Subcutaneous abdominal adipose tissue (tissue), 5 donors: ENCODE measurements around the gene FAM210A.
A peak's percentile ranks its signal among the peaks of the same experiment; 100 is the strongest.

ENCODE experiments used
- H3K27ac ChIP-seq: one replicate; pipeline ENCODE4 v1.7.0; 2013; ENCODE audit warnings: low read depth, mild to moderate bottlenecking, inconsistent platforms, low read length, moderate library complexity
- H3K27me3 ChIP-seq, 5 donors: one replicate each; pipeline ENCODE4 v1.7.0; 2013; ENCODE audit warnings: low read length in 5 of 5, inconsistent platforms in 1 of 5; ENCODE audit not compliant: control insufficient read depth in 5 of 5, insufficient read depth in 4 of 5
- H3K36me3 ChIP-seq, 5 donors: one replicate each; pipeline ENCODE4 v1.7.0; 2013; ENCODE audit warnings: low read length in 5 of 5; ENCODE audit not compliant: control insufficient read depth in 5 of 5, insufficient read depth in 5 of 5
- H3K4me1 ChIP-seq, 5 donors: one replicate each; pipeline ENCODE4 v1.7.0; 2013; ENCODE audit warnings: low read length in 5 of 5, mild to moderate bottlenecking in 3 of 5, moderate library complexity in 1 of 5; ENCODE audit not compliant: control insufficient read depth in 5 of 5, insufficient read depth in 5 of 5
- H3K4me3 ChIP-seq, 5 donors: one replicate each; pipeline ENCODE4 v1.7.0; 2013; ENCODE audit warnings: low read length in 5 of 5, low read depth in 1 of 5
- H3K9ac ChIP-seq, 5 donors: one replicate each; pipeline ENCODE4 v1.7.0; 2013; ENCODE audit warnings: low read length in 5 of 5, mild to moderate bottlenecking in 4 of 5, moderate library complexity in 3 of 5
- H3K9me3 ChIP-seq, 5 donors: one replicate each; pipeline ENCODE4 v1.7.0; 2013; ENCODE audit warnings: low read length in 5 of 5; ENCODE audit not compliant: control insufficient read depth in 5 of 5
- donor health status: healthy.
- donor health status: healthy.
- donor health status: healthy.
- donor health status: healthy.
- donor health status: healthy.

FAM210A gene

DNA sequence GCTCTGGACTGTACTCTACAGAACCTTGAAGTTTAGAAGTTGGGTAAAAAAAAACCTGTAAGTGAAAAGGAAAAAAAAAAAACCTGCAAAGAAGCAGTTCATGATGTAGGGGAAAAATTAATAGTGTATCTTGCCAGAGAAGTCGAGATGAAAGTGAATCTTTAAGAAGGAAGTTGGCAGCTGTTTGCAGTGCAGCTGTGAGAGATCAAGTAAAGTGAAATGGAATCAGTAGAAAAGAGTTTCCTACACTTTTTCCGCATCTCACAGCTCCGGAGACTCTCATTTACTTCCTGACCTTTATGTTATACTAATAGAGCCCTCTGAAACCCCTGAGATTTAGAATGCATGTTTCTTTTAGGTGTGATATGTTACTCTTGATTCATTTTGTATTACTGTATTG, 19.3 kb upstream of the FAM210A start:
- Histone ChIP-seq H3K27ac (no peak overlapping the region), H3K36me3 (peaks cover 45 to 76% (median 64%) of the 10 kb centered on the region in 5 donors), H3K4me1 (no peaks in the 10 kb centered on the region), H3K9ac (no peak overlapping the region), H3K27me3 (no peaks in the 10 kb centered on the region), H3K4me3 (no peak overlapping the region), H3K9me3 (no peaks in the 10 kb centered on the region)

DNA sequence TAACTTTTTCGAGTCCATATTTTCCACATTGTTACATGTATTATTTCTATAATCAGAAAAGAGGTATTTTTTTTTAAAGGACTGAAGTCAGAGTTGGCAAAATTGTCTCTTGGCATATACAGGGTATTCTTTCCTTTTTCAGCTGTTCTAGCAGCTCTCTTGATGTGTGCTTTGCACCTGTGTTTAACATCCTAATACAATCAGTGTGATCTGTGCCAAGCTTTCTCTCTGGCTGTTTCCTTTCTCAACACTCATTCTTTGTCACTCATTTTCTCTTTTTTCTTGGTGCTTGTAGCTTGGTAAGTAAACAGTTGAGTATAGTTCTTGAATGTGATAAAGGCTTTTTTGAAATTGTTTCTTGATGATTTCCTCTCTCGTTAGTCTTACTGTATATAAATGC, 9.3 kb upstream of the FAM210A start:
- Histone ChIP-seq H3K9ac (no peak overlapping the region), H3K4me3 (no peak overlapping the region), H3K9me3 (no peaks in the 10 kb centered on the region), H3K4me1 (peaks cover 0 to 1% (median 0%) of the 10 kb centered on the region in 5 donors), H3K36me3 (peaks cover 28 to 70% (median 43%) of the 10 kb centered on the region in 5 donors), H3K27ac (no peak overlapping the region), H3K27me3 (no peaks in the 10 kb centered on the region)

DNA sequence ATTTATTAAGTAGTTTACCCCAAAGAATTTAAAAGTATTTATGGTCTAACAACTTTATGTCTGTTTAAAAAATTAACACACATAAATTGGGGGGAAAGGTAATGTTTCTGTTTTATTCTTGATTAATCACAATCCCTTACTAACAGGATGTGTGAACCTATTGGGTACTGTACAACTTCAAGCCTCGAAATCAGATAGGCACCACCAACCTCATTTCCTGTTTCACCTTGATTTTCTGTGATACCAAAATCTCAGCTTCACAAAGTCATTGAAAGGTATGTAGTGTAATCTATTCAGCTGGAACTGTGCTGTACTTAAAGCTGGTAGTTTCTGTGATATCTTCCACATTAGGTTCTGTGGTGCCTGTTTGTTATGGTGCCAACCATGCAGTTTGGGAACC, 4.1 kb upstream of the FAM210A start:
- no peaks in the 10 kb centered on the region for H3K27me3 ChIP-seq
- H3K4me1 ChIP-seq, result peaks cover 0 to 26% (median 16%) of the 10 kb centered on the region in 5 donors
- H3K9me3 ChIP-seq, result no peaks in the 10 kb centered on the region
- peaks cover 0 to 23% (median 11%) of the 10 kb centered on the region in 5 donors for H3K36me3 ChIP-seq
- no peak overlapping the region for H3K9ac ChIP-seq
- H3K4me3 ChIP-seq, result no peak overlapping the region
- H3K27ac ChIP-seq, result no peak overlapping the region

DNA sequence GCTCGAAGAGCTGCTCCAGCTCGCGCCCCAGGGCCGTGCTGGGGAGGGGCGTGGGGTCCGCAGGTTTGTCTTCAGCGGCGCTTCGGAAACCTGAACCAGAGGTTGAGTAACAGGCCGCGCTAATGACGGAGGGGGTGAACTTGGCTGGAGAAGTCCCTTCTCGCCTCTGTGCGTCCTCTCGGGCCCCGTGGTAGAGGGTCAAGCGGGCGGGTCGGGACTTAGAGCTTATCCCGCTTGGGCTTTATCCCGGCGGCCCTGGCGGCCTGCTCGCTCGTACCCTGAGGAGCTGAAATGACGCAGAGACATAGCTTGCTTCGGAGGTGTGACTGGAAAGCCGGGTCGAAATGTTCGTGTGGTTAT, 594 bp upstream of the FAM210A start:
- no peaks in the 10 kb centered on the region for H3K9me3 ChIP-seq
- H3K4me1 ChIP-seq, result peaks cover 0 to 32% (median 23%) of the 10 kb centered on the region in 5 donors
- H3K27ac ChIP-seq, result peak overlapping the region; percentile 98
- peak overlapping the region; percentile 75 to 93 (median 90) for H3K9ac ChIP-seq
- H3K27me3 ChIP-seq, result no peaks in the 10 kb centered on the region
- H3K4me3 ChIP-seq, result peak overlapping the region; percentile 91 to 97 (median 94)
- H3K36me3 ChIP-seq, result peaks cover 0 to 2% (median 0%) of the 10 kb centered on the region in 5 donors

DNA sequence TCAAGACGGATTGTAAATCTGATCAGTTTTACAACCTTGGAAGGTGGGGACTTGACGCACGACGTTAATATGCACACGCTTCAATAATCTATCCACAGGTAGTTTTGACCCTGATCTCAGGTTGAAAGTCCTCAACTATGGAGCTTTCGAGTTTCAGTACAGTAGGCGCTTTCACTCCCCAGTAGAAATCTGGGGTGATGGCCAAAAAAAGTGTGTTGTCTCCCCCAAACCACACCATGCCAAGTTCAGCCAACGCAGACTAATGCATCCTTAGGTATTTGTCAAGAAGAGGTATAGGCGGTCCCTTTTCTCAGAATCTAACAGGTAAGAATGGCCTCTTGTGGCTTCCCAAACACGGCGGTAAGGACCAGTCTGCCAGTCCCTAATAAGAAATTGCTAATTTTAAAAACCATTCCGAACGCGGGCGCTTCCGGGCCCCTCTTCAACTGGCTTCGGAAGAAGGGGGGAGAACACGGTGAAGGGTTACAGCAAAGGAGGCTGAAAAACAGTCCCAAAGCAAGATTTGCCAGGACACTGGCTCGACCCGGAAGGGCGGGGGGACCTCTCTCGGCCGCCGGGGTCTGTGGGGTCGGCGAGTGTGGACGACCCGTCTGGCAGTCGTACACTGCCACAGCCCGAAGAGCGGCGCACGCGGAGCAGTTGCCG, 659 bp downstream of the FAM210A start:
- Histone ChIP-seq H3K4me3 (peak overlapping the region; percentile 83 to 97 (median 92)), H3K4me1 (peaks cover 0 to 31% (median 23%) of the 10 kb centered on the region in 5 donors), H3K9me3 (no peaks in the 10 kb centered on the region), H3K36me3 (no peaks in the 10 kb centered on the region), H3K27ac (peak overlapping the region; percentile 98), H3K9ac (peak overlapping the region; percentile 31 to 93 (median 90)), H3K27me3 (no peaks in the 10 kb centered on the region)

DNA sequence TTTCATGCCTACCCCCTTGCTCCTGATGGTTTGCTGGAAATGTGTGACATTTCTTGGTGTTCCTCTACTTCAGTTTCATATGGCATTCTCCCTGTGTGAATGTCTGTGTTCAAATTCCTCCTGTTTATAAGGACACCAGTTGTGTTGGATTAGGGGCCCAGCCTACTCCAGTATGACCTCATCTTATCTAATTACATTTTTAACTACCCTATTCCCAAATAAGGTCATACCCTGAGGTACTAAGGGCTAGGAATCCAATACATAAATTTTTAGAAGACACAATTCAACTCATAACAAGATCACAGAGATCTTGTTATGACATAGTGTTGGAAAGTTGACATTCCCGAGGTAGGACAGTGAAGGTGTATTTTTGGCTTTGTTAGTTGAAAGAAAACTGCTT, 5.5 kb downstream of the FAM210A start:
- Histone ChIP-seq H3K9ac (no peak overlapping the region), H3K4me1 (peaks cover 0 to 10% (median 10%) of the 10 kb centered on the region in 5 donors), H3K36me3 (peaks cover 0 to 4% (median 0%) of the 10 kb centered on the region in 5 donors), H3K27ac (no peak overlapping the region), H3K9me3 (peaks cover 0 to 2% (median 0%) of the 10 kb centered on the region in 5 donors), H3K4me3 (no peak overlapping the region), H3K27me3 (no peaks in the 10 kb centered on the region)

DNA sequence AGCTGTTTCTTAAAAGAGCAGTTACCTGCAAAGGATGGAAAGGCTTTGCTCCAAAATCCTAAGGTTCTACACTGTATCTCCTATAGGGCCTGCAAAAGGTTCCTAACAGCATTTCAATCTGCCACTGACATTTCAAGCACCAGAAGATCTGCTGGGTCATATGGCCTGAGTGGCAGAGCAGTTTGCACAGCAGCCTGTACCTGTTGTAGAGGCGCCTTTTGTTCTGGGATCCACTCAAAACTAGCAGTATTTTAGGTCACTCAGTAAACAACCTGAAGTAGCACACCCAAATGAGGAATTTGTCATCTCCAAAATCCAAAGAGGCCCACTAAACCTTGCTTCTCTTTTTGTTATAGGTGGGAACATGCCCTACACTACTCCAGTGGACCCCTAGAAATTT, 6.2 kb downstream of the FAM210A start:
- Histone ChIP-seq H3K36me3 (peaks cover 0 to 4% (median 0%) of the 10 kb centered on the region in 5 donors), H3K4me3 (no peak overlapping the region), H3K9me3 (peaks cover 0 to 2% (median 0%) of the 10 kb centered on the region in 5 donors), H3K9ac (no peak overlapping the region), H3K27ac (no peak overlapping the region), H3K4me1 (peaks cover 0 to 3% (median 2%) of the 10 kb centered on the region in 5 donors), H3K27me3 (no peaks in the 10 kb centered on the region)

DNA sequence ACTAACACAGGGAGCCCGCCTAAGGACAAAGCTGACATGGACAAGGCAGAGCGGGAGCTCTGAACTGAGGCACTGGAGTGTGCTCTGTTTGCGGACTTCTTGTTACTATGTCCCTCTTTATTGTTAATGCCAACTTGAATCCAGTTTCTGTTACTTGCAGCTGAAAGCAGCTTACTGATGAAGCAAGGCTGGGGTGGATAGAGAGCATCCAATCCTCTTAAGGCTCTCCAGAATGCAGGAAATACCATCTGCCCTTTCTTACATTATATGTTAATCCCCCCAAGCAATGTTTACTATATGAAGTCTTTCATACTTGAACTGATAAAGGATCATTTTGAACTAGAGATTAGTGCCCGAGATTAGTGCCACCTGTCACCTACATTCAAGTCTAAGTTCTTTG, 9.4 kb downstream of the FAM210A start:
- Histone ChIP-seq H3K9me3 (peaks cover 0 to 2% (median 0%) of the 10 kb centered on the region in 5 donors), H3K27ac (no peak overlapping the region), H3K4me3 (no peak overlapping the region), H3K27me3 (no peaks in the 10 kb centered on the region), H3K36me3 (peaks cover 0 to 4% (median 0%) of the 10 kb centered on the region in 5 donors), H3K9ac (no peak overlapping the region), H3K4me1 (no peaks in the 10 kb centered on the region)

DNA sequence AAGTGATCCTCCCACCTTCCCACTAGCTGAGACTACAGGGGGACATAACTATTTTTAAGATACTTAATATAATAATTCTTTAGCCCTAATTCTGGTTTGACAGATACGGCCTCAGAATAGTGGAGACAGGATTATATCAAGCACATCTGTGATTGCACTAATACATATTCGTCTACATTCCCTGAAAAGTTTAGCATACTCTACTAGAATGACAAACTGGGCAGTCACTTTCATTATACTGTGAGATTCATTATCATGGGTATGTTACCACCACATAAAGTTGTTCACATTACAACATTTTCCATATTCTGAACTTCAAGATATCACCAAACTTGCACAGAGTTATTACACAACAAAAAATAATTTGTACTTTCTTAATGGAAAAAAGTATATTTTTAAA, 11.0 kb downstream of the FAM210A start:
- peaks cover 0 to 2% (median 0%) of the 10 kb centered on the region in 5 donors for H3K9me3 ChIP-seq
- no peak overlapping the region for H3K9ac ChIP-seq
- no peak overlapping the region for H3K4me3 ChIP-seq
- H3K36me3 ChIP-seq, result peaks cover 0 to under 1% (median 0%) of the 10 kb centered on the region in 5 donors
- no peak overlapping the region for H3K27ac ChIP-seq
- H3K27me3 ChIP-seq, result no peaks in the 10 kb centered on the region
- H3K4me1 ChIP-seq, result no peaks in the 10 kb centered on the region

DNA sequence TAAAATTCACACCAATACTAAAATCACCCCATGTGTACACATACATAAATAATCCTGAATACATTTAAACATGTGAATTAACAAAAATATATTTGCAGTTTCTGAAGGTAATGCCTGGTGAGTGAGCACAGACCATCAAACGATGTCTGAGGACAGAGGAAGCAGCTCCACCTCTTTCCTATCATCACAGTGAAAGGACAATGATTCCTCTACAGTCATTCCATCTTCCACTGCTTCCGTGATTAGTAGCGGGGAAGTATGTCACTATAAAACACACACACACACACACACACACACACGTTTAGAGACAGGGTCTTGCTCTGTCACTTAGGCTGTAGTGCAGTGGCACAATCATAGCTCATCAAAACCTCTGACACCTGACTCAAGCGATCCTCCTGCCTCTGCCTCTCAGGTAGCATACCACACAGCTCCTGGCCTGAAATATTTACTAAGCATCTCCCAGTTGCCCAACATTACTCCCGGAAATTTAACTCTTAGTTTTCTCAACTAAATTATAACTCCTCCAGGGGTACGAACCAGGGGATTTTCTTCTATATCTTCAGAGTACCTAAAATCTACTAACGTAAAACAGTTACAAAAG, 12.8 kb downstream of the FAM210A start:
- Histone ChIP-seq H3K4me3 (no peak overlapping the region), H3K9ac (no peak overlapping the region), H3K36me3 (no peaks in the 10 kb centered on the region), H3K27me3 (no peaks in the 10 kb centered on the region), H3K27ac (no peak overlapping the region), H3K9me3 (peaks cover 0 to 2% (median 0%) of the 10 kb centered on the region in 5 donors), H3K4me1 (no peaks in the 10 kb centered on the region)
